ENCODE results near the gene EFCAB5. TPM values are rescaled to one million over a fixed set of nuclear protein-coding genes. Genes with fewer than 3 reads are reported as not detected.

EFCAB5 gene
- total and polyA plus RNA-seq, 10 of the 15 experiments (the other 5 are each of a cell fraction or from before 2014, with no cell fraction given) = 0.39 to 2.6 (median 1.0) TPM

GRCh38 chr17:30074730-30075129, 133.3 kb downstream of the EFCAB5 start:
- TF ChIP-seq ATF2 (IDR thresholded peaks at IDR 0.05; ENCODE audit: low read length) (no peak), PAX8 (IDR thresholded peaks at IDR 0.05) (no peak), NRF1 (conservative IDR thresholded peaks at IDR 0.05; ENCODE audit: low read depth, low read length) (no peak), YBX1 (IDR thresholded peaks at IDR 0.05) (no peak), PAX5 (IDR thresholded peaks at IDR 0.05; ENCODE audit: borderline replicate concordance, low read depth, low read length) (no peak), MTA3 (IDR thresholded peaks at IDR 0.05; ENCODE audit: borderline replicate concordance, low read length) (no peak), ZNF274 (IDR thresholded peaks at IDR 0.05; ENCODE audit: insufficient read depth, insufficient read length) (no peak)
- ChIA-PET POLR2A (no interaction called here), CTCF (interaction anchor here (0.8 kb wide), 1 partner anchor 9 kb away, joined by 3 read pairs; no protein-coding TSS in a partner anchor), SMC1A (ENCODE audit: uncharacterized antibody, unreplicated experiment) (interaction anchor here (1.2 to 1.4 kb wide), 2 partner anchors 19 to 45 kb away, joined by 4 to 5 read pairs; no protein-coding TSS in a partner anchor), RAD21 (ENCODE audit: unreplicated experiment) (interaction anchor here (0.6 kb wide), 1 partner anchor 265 kb away, joined by 3 read pairs; no protein-coding TSS in a partner anchor)
- Histone ChIP-seq H3K79me2 (ENCODE audit: control insufficient read depth, insufficient read depth, low read length) (no peaks in the 10 kb centered on the region), H3K4me1 (ENCODE audit: control insufficient read depth, insufficient read depth, low read length) (no peaks in the 10 kb centered on the region), H3K4me2 (ENCODE audit: control insufficient read depth, insufficient read depth) (no peak overlapping the region), H3K4me3 (no peak overlapping the region), H3K9ac (ENCODE audit: control insufficient read depth, insufficient read depth, low read length) (no peak overlapping the region), H4K20me1 (ENCODE audit: control insufficient read depth, insufficient read depth) (no peaks in the 10 kb centered on the region), H3K27me3 (replicated peaks in 1 of 2; ENCODE audit: control insufficient read depth in 2 of 2, insufficient read depth in 2 of 2, low read length in 1 of 2) (peaks cover 0 to 5% of the 10 kb centered on the region in 2 experiments; a peak in 1 of 4 replicates), H3K9me3 (replicated peaks; ENCODE audit: control insufficient read depth, insufficient read depth, low read length) (no peaks in the 10 kb centered on the region), H2AFZ (ENCODE audit: control insufficient read depth, low read depth, low read length) (no peak overlapping the region), H3K36me3 (ENCODE audit: control insufficient read depth in 2 of 2, insufficient read depth in 2 of 2, low read length in 1 of 2) (no peaks in the 10 kb centered on the region), H3K27ac (ENCODE audit: control insufficient read depth, insufficient read depth) (no peak overlapping the region)
- no peak for FAIRE-seq
- BruUV-seq (replicated peaks) = no TSS peak
- in situ Hi-C loops (cut with MboI) (loop anchor here (25.0 kb wide), 1 partner anchor 262 kb away; no protein-coding TSS in a partner anchor), intact Hi-C loops (cut with micrococcal nuclease; ENCODE audit: unreplicated experiment) (no loop called here)
- ATAC-seq = no peak
- DNase-seq (ENCODE audit: low read depth, low spot score) = no peak
- 3% methylated on average over 2 of the region's 2 CpGs for WGBS (ENCODE audit: insufficient coverage, insufficient replicate concordance, low lambda C conversion rate, missing lambda C conversion rate)

All from GM12878 (cell line).